ENCODE data around the gene ZBTB20. TPM values are rescaled to one million over a fixed set of nuclear protein-coding genes. Genes with fewer than 3 reads are reported as not detected.

Gene ZBTB20
- total RNA-seq, 1 donor from 2014 or later, result 32.5 TPM

- no peak for DNase-seq (ENCODE audit: low read depth)
- TF ChIP-seq CTCF (IDR thresholded peaks at IDR 0.05; ENCODE audit: insufficient read depth, low read length, poor library complexity, severe bottlenecking), result no peak
- Histone ChIP-seq H3K4me3 (ENCODE audit: low read depth, low read length) (no peak overlapping the region), H3K36me3 (ENCODE audit: control insufficient read depth, insufficient read depth, low read length) (no peaks in the 10 kb centered on the region), H3K27me3 (ENCODE audit: control insufficient read depth, insufficient read depth, low read length) (no peaks in the 10 kb centered on the region)
Measured at GRCh38 chr3:114307832-114308231, 839.3 kb downstream of the ZBTB20 start.

- Histone ChIP-seq H3K4me3 (ENCODE audit: low read depth, low read length) (no peak overlapping the region), H3K27me3 (ENCODE audit: control insufficient read depth, insufficient read depth, low read length) (no peaks in the 10 kb centered on the region), H3K36me3 (ENCODE audit: control insufficient read depth, insufficient read depth, low read length) (no peaks in the 10 kb centered on the region)
- no peak for DNase-seq (ENCODE audit: low read depth)
- no peak for TF ChIP-seq CTCF (IDR thresholded peaks at IDR 0.05; ENCODE audit: insufficient read depth, low read length, poor library complexity, severe bottlenecking)
Measured at GRCh38 chr3:114307222-114307830, 839.8 kb downstream of the ZBTB20 start.

GRCh38 chr3:114299941-114300624 lies 847.0 kb downstream of the ZBTB20 start:
- no peak for TF ChIP-seq CTCF (IDR thresholded peaks at IDR 0.05; ENCODE audit: insufficient read depth, low read length, poor library complexity, severe bottlenecking)
- H3K4me3 ChIP-seq (ENCODE audit: low read depth, low read length), result no peak overlapping the region
- no peak for DNase-seq (ENCODE audit: low read depth)
- no peaks in the 10 kb centered on the region for H3K36me3 ChIP-seq (ENCODE audit: control insufficient read depth, insufficient read depth, low read length)
- H3K27me3 ChIP-seq (ENCODE audit: control insufficient read depth, insufficient read depth, low read length), result no peaks in the 10 kb centered on the region

GRCh38 chr3:114299421-114299820 lies 847.7 kb downstream of the ZBTB20 start:
- DNase-seq (ENCODE audit: low read depth), result no peak
- no peaks in the 10 kb centered on the region for H3K27me3 ChIP-seq (ENCODE audit: control insufficient read depth, insufficient read depth, low read length)

GRCh38 chr3:114295946-114296345 lies 851.1 kb downstream of the ZBTB20 start:
- TF ChIP-seq CTCF (IDR thresholded peaks at IDR 0.05; ENCODE audit: insufficient read depth, low read length, poor library complexity, severe bottlenecking), result no peak
- Histone ChIP-seq H3K27me3 (ENCODE audit: control insufficient read depth, insufficient read depth, low read length) (no peaks in the 10 kb centered on the region), H3K36me3 (ENCODE audit: control insufficient read depth, insufficient read depth, low read length) (no peaks in the 10 kb centered on the region), H3K4me3 (ENCODE audit: low read depth, low read length) (no peak overlapping the region)
- DNase-seq (ENCODE audit: low read depth), result no peak

More at GRCh38 chr3:114299421-114299820, 847.7 kb downstream of the ZBTB20 start:
- Histone ChIP-seq H3K4me3 (ENCODE audit: low read depth, low read length) (no peak overlapping the region), H3K36me3 (ENCODE audit: control insufficient read depth, insufficient read depth, low read length) (no peaks in the 10 kb centered on the region)
- TF ChIP-seq CTCF (IDR thresholded peaks at IDR 0.05; ENCODE audit: insufficient read depth, low read length, poor library complexity, severe bottlenecking), result peak; percentile 64
